GM12873 (cell line): Measurements from ENCODE around the gene SCN4B.

Experiments
- TF ChIP-seq, protein P1 (sequence below): IDR thresholded peaks from 2 replicates; pipeline ENCODE4 v1.5.1; 2012; ENCODE audit warnings: low read depth, mild to moderate bottlenecking, moderate library complexity, low read length, control low read depth; ENCODE audit not compliant: insufficient read depth; ENCODE audit errors: missing control alignments

SCN4B gene

DNA sequence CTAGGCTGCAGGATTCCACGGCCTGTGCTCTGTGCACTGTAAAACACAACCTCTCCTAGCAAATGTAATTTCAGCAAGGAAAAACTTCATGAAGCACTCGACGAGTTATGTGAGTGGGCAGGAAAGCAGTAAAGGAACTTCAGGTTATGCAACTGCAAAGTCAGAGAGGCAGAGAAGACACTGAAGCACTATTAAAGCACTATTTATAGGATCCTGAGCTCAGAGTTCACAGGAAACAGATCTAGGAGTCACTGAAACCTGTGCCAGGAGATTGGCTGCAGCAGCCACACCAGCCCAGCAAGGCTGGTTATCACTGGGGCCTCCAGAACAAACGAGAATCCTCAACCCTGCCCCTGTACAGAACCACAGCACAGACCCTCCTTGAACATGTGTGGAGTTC is 68.4 kb downstream of the SCN4B start:
- TF ChIP-seq, protein P1, sequence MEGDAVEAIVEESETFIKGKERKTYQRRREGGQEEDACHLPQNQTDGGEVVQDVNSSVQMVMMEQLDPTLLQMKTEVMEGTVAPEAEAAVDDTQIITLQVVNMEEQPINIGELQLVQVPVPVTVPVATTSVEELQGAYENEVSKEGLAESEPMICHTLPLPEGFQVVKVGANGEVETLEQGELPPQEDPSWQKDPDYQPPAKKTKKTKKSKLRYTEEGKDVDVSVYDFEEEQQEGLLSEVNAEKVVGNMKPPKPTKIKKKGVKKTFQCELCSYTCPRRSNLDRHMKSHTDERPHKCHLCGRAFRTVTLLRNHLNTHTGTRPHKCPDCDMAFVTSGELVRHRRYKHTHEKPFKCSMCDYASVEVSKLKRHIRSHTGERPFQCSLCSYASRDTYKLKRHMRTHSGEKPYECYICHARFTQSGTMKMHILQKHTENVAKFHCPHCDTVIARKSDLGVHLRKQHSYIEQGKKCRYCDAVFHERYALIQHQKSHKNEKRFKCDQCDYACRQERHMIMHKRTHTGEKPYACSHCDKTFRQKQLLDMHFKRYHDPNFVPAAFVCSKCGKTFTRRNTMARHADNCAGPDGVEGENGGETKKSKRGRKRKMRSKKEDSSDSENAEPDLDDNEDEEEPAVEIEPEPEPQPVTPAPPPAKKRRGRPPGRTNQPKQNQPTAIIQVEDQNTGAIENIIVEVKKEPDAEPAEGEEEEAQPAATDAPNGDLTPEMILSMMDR = no peak
